GM12878 (cell line): ENCODE results near the gene SYTL1. TPM values are rescaled to one million over a fixed set of nuclear protein-coding genes. Genes with fewer than 3 reads are reported as not detected.

Source experiments
- BACH1 ChIP-seq: fragments of 450-650 bp; IDR thresholded peaks from 2 replicates; pipeline ENCODE4 v1.6.1; 2017; ENCODE audit warnings: mild to moderate bottlenecking, borderline replicate concordance
- BMI1 ChIP-seq: fragments of 450-650 bp; IDR thresholded peaks from 2 replicates; pipeline ENCODE4 v1.6.1; 2016; ENCODE audit warnings: mild to moderate bottlenecking, moderate library complexity, borderline replicate concordance
- CREM ChIP-seq: IDR thresholded peaks from 2 replicates; pipeline ENCODE4 v1.6.1; 2014; ENCODE audit warnings: antibody characterized with exemption, low read depth
- HCFC1 ChIP-seq: fragments of 150-350 bp; IDR thresholded peaks from 2 replicates; pipeline ENCODE4 v1.6.1; 2014; ENCODE audit warnings: low read length
- HDGF ChIP-seq: fragments of 450-650 bp; IDR thresholded peaks from 2 replicates; pipeline ENCODE4 v1.6.1; 2016; ENCODE audit warnings: antibody characterized with exemption
- JUNB ChIP-seq: IDR thresholded peaks from 2 replicates; pipeline ENCODE4 v1.6.1; 2016; ENCODE audit warnings: antibody characterized with exemption, mild to moderate bottlenecking
- KAT2A ChIP-seq: conservative IDR thresholded peaks from 2 replicates; pipeline ENCODE4 v1.6.1; 2011; ENCODE audit warnings: low read depth, low read length; ENCODE audit not compliant: control insufficient read depth
- PAX5 ChIP-seq: IDR thresholded peaks from 2 replicates; pipeline ENCODE4 v1.6.1; 2011; ENCODE audit warnings: low read depth, low read length, borderline replicate concordance
- PAX8 ChIP-seq: fragments of 450-650 bp; IDR thresholded peaks from 2 replicates; pipeline ENCODE4 v1.6.1; 2017; ENCODE audit warnings: mild to moderate bottlenecking, moderate library complexity
- POLR2AphosphoS5 ChIP-seq: IDR thresholded peaks from 2 replicates; pipeline ENCODE4 v1.6.1; 2011; ENCODE audit warnings: mild to moderate bottlenecking, low read length, inconsistent platforms
- RBBP5 ChIP-seq: fragments of 200-600 bp; sonication (generic); conservative IDR thresholded peaks from 2 replicates; pipeline ENCODE4 v1.6.1; 2016
- RCOR1 ChIP-seq: conservative IDR thresholded peaks from 2 replicates; pipeline ENCODE4 v1.6.1; 2012; ENCODE audit warnings: low read depth, low read length, improper control_type of control experiment
- SMAD1 ChIP-seq: fragments of 450-650 bp; IDR thresholded peaks from 2 replicates; pipeline ENCODE4 v1.6.1; 2018; ENCODE audit warnings: mild to moderate bottlenecking, low read depth; ENCODE audit not compliant: partially characterized antibody
- SMARCA5 ChIP-seq: fragments of 450-650 bp; IDR thresholded peaks from 2 replicates; pipeline ENCODE4 v1.6.1; 2017; ENCODE audit warnings: mild to moderate bottlenecking
- SUPT20H ChIP-seq: IDR thresholded peaks from 2 replicates; pipeline ENCODE4 v1.6.1; 2011; ENCODE audit warnings: low read depth, mild to moderate bottlenecking, low read length, moderate library complexity, borderline replicate concordance; ENCODE audit not compliant: control insufficient read depth
- WRNIP1 ChIP-seq: IDR thresholded peaks from 2 replicates; pipeline ENCODE4 v1.6.1; 2011; ENCODE audit warnings: low read depth, low read length, improper control_type of control experiment, borderline replicate concordance
- ZBED1 ChIP-seq: IDR thresholded peaks from 2 replicates; pipeline ENCODE4 v1.6.1; 2016; ENCODE audit warnings: borderline replicate concordance
- ZNF274 ChIP-seq: IDR thresholded peaks from one replicate; pipeline ENCODE4 v1.8.0; 2011; ENCODE audit not compliant: insufficient read length, insufficient read depth
- ZNF622 ChIP-seq: fragments of 450-650 bp; IDR thresholded peaks from 2 replicates; pipeline ENCODE4 v1.6.1; 2017; ENCODE audit warnings: mild to moderate bottlenecking, inconsistent platforms
- polyA plus RNA-seq, 11 experiments: library from polyadenylated mRNA; depleted of rRNA in 4 of 11; unstranded in 6 of 11; stranded (reverse) in 5 of 11; fragments of >200 nt; fragmentation: Nextera tagmentation in 4 of 11; fragmentation: Illumina TruSeq in 1 of 11; extraction: Ambion mirVana in 4 of 11; extraction: Trizol in 1 of 11; gene quantifications; 1 replicate in 1 of 11; 2 replicates in 10 of 11; pipeline versions ENCODE4 v1.2.1 to v1.2.3, GENCODE V29; 2011 to 2016; ENCODE audit warnings: inconsistent platforms in 2 of 11, missing spikeins in 2 of 11, low read depth in 1 of 11
- total RNA-seq, 4 experiments: library from RNA; depleted of rRNA in 3 of 4; stranded (reverse); fragments of >200 nt in 3 of 4; fragmentation: Illumina TruSeq in 1 of 4; extraction: Trizol in 1 of 4; gene quantifications; 2 replicates each; pipeline versions ENCODE4 v1.2.1 to v1.2.3, GENCODE V29; 2013 to 2021
- TF ChIP-seq, protein P1 (sequence below): fragments of 450-650 bp; IDR thresholded peaks from 2 replicates; pipeline ENCODE4 v1.6.1; 2014; ENCODE audit warnings: mild to moderate bottlenecking
- TF ChIP-seq, protein P2 (sequence below): IDR thresholded peaks from 2 replicates; pipeline ENCODE4 v1.6.1; 2012; ENCODE audit warnings: mild to moderate bottlenecking, low read depth, low read length
- TF ChIP-seq, protein P3 (sequence below): fragments of 450-650 bp; IDR thresholded peaks from 2 replicates; pipeline ENCODE4 v1.6.1; 2017; ENCODE audit warnings: low read depth, mild to moderate bottlenecking, moderate library complexity
- TF ChIP-seq, protein P4 (sequence below): IDR thresholded peaks from 2 replicates; pipeline ENCODE4 v1.6.1; 2012; ENCODE audit warnings: low read depth, low read length, improper control_type of control experiment
- TF ChIP-seq, protein P5 (sequence below): fragments of 450-650 bp; conservative IDR thresholded peaks from 2 replicates; pipeline ENCODE4 v1.6.1; 2017; ENCODE audit warnings: mild to moderate bottlenecking, moderate library complexity

The SYTL1 gene
- total and polyA plus RNA-seq, 10 of the 15 experiments (the other 5 are each of a cell fraction or from before 2014, with no cell fraction given) = 0.72 to 45.6 (median 14.8) TPM

DNA sequence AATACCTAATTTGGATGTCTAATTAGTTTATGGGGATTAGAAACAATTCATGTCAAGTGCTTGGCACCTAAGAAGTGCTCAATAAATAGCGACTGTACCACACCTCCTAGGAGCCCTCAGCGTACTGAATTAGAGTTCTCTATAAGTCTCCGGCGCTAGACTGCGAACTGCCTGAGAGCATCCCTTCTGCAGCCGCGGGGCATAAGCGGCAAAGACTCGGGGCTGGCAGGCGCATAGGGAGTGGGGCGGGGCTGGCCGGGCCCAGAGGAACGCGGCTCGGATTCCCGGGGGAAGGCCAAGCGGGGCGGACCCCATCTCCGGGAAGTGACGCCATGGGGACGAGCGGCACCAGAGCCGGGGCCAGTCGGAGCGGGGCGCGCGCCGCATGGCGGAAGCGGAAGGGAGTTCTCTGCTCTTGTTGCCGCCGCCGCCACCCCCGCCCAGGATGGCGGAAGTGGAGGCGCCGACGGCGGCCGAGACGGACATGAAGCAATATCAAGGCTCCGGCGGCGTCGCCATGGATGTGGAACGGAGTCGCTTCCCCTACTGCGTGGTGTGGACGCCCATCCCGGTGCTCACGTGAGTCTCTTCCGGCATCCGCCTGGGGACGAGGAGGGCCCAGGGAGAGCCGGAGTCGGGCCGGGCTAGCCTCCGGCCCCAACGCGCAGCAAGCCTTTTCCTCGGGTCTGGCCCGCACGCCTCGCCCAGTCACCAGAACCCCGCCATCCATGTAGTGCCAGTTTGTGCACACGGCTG, 19.8 kb upstream of the SYTL1 start, which contains the start of gene TMEM222 (continued):
- TF ChIP-seq, protein P1, sequence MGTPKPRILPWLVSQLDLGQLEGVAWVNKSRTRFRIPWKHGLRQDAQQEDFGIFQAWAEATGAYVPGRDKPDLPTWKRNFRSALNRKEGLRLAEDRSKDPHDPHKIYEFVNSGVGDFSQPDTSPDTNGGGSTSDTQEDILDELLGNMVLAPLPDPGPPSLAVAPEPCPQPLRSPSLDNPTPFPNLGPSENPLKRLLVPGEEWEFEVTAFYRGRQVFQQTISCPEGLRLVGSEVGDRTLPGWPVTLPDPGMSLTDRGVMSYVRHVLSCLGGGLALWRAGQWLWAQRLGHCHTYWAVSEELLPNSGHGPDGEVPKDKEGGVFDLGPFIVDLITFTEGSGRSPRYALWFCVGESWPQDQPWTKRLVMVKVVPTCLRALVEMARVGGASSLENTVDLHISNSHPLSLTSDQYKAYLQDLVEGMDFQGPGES = peak; percentile 71; the same call in 1 of the 2 replicates
- TF ChIP-seq BACH1 = peak; percentile 47; the same call in 1 of the 2 replicates
- no peak for TF ChIP-seq SMAD1
- TF ChIP-seq, protein P2, sequence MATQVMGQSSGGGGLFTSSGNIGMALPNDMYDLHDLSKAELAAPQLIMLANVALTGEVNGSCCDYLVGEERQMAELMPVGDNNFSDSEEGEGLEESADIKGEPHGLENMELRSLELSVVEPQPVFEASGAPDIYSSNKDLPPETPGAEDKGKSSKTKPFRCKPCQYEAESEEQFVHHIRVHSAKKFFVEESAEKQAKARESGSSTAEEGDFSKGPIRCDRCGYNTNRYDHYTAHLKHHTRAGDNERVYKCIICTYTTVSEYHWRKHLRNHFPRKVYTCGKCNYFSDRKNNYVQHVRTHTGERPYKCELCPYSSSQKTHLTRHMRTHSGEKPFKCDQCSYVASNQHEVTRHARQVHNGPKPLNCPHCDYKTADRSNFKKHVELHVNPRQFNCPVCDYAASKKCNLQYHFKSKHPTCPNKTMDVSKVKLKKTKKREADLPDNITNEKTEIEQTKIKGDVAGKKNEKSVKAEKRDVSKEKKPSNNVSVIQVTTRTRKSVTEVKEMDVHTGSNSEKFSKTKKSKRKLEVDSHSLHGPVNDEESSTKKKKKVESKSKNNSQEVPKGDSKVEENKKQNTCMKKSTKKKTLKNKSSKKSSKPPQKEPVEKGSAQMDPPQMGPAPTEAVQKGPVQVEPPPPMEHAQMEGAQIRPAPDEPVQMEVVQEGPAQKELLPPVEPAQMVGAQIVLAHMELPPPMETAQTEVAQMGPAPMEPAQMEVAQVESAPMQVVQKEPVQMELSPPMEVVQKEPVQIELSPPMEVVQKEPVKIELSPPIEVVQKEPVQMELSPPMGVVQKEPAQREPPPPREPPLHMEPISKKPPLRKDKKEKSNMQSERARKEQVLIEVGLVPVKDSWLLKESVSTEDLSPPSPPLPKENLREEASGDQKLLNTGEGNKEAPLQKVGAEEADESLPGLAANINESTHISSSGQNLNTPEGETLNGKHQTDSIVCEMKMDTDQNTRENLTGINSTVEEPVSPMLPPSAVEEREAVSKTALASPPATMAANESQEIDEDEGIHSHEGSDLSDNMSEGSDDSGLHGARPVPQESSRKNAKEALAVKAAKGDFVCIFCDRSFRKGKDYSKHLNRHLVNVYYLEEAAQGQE = no peak
- TF ChIP-seq CREM = peak; percentile 98
- TF ChIP-seq, protein P3, sequence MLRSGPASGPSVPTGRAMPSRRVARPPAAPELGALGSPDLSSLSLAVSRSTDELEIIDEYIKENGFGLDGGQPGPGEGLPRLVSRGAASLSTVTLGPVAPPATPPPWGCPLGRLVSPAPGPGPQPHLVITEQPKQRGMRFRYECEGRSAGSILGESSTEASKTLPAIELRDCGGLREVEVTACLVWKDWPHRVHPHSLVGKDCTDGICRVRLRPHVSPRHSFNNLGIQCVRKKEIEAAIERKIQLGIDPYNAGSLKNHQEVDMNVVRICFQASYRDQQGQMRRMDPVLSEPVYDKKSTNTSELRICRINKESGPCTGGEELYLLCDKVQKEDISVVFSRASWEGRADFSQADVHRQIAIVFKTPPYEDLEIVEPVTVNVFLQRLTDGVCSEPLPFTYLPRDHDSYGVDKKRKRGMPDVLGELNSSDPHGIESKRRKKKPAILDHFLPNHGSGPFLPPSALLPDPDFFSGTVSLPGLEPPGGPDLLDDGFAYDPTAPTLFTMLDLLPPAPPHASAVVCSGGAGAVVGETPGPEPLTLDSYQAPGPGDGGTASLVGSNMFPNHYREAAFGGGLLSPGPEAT = peak; percentile 89
- TF ChIP-seq PAX5 = peak; percentile 66
- TF ChIP-seq HDGF = peak; percentile 42; the same call in 1 of the 2 replicates
- TF ChIP-seq JUNB = no peak
- TF ChIP-seq RCOR1 = no peak
- no peak for TF ChIP-seq SUPT20H
- no peak for TF ChIP-seq ZNF622
- peak; percentile 93 for TF ChIP-seq POLR2AphosphoS5
- peak; percentile 40; the same call in 1 of the 2 replicates for TF ChIP-seq WRNIP1
- no peak for TF ChIP-seq ZBED1
- no peak for TF ChIP-seq PAX8
- 0 out of 2 replicates have a peak, but pooled peaks have one; percentile 29 for TF ChIP-seq SMARCA5
- TF ChIP-seq, protein P4, sequence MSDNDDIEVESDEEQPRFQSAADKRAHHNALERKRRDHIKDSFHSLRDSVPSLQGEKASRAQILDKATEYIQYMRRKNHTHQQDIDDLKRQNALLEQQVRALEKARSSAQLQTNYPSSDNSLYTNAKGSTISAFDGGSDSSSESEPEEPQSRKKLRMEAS = peak; percentile 79
- no peak for TF ChIP-seq BMI1
- TF ChIP-seq ZNF274 = no peak
- TF ChIP-seq RBBP5 = no peak
- TF ChIP-seq, protein P5, sequence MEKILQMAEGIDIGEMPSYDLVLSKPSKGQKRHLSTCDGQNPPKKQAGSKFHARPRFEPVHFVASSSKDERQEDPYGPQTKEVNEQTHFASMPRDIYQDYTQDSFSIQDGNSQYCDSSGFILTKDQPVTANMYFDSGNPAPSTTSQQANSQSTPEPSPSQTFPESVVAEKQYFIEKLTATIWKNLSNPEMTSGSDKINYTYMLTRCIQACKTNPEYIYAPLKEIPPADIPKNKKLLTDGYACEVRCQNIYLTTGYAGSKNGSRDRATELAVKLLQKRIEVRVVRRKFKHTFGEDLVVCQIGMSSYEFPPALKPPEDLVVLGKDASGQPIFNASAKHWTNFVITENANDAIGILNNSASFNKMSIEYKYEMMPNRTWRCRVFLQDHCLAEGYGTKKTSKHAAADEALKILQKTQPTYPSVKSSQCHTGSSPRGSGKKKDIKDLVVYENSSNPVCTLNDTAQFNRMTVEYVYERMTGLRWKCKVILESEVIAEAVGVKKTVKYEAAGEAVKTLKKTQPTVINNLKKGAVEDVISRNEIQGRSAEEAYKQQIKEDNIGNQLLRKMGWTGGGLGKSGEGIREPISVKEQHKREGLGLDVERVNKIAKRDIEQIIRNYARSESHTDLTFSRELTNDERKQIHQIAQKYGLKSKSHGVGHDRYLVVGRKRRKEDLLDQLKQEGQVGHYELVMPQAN = peak; percentile 93
- no peak for TF ChIP-seq KAT2A
- TF ChIP-seq HCFC1 = peak; percentile 86
